Prostate gland (tissue), 2 donors: Measurements from ENCODE around the gene TET3. TPM values are rescaled to one million over a fixed set of nuclear protein-coding genes. Genes with fewer than 3 reads are reported as not detected.

Source experiments
- DNase-seq: peaks from one replicate; pipeline ENCODE4 v3.0.0-alpha.2; 2019; ENCODE audit warnings: low spot score
- H3K27ac ChIP-seq, 2 donors: fragments of 200-600 bp; sonication (generic); 2 replicates each; pipeline ENCODE4 v1.5.1; 2017 to 2019
- H3K27me3 ChIP-seq: fragments of 200-600 bp; sonication (generic); replicated peaks from 2 replicates; pipeline ENCODE4 v1.5.1; 2019; ENCODE audit not compliant: insufficient read depth
- H3K36me3 ChIP-seq, 2 donors: fragments of 200-600 bp; sonication (generic); 1 replicate in 1 of 2; 2 replicates in 1 of 2; pipeline versions ENCODE4 v1.5.1 to v1.8.1; 2017 to 2019
- H3K4me1 ChIP-seq: fragments of 200-600 bp; sonication (generic); replicated peaks from 2 replicates; pipeline ENCODE4 v1.5.1; 2019
- H3K4me3 ChIP-seq, 2 donors: fragments of 200-600 bp; sonication (generic); 2 replicates each; pipeline ENCODE4 v1.5.1; 2017 to 2019
- H3K9me3 ChIP-seq: fragments of 200-600 bp; sonication (generic); 2 replicates; pipeline ENCODE4 v1.5.1; 2017
- POLR2A ChIP-seq: fragments of 450-650 bp; IDR thresholded peaks from one replicate; pipeline ENCODE4 v1.6.1; 2016; ENCODE audit warnings: antibody characterized with exemption, mild to moderate bottlenecking
- POLR2AphosphoS5 ChIP-seq: sonication (generic); formaldehyde crosslinking; IDR thresholded peaks from one replicate; pipeline ENCODE4 v1.6.1; 2017; ENCODE audit warnings: antibody characterized with exemption
- WGBS: methylation state at CpG from one replicate; pipeline ENCODE4 v1.1.5; 2018; 5-methylcytosine and 5-hydroxymethylcytosine counted together
- intact Hi-C: fragments of 100-400 bp; cut with DNase I; formaldehyde crosslinking; loops from one replicate; pipeline ENCODE4 v1.14.2; 2022
- total RNA-seq, 2 donors: library from RNA; depleted of rRNA; stranded (reverse); fragments of >200 nt; gene quantifications; one replicate each; pipeline ENCODE4 v1.1.0, GENCODE V29; 2016
- TF ChIP-seq, protein P1 (sequence below), 4 experiments: fragments of 200-600 bp in 2 of 4; fragments of 450-650 bp in 2 of 4; sonication (generic) in 2 of 4; IDR thresholded peaks; 1 replicate in 3 of 4; 2 replicates in 1 of 4; pipeline ENCODE4 v1.5.1; 2016 to 2019; ENCODE audit warnings: antibody characterized with exemption in 4 of 4, mild to moderate bottlenecking in 2 of 4, moderate library complexity in 2 of 4

TET3 gene
- total RNA-seq, 2 donors from 2014 or later = 12.8 to 13.8 TPM

DNA sequence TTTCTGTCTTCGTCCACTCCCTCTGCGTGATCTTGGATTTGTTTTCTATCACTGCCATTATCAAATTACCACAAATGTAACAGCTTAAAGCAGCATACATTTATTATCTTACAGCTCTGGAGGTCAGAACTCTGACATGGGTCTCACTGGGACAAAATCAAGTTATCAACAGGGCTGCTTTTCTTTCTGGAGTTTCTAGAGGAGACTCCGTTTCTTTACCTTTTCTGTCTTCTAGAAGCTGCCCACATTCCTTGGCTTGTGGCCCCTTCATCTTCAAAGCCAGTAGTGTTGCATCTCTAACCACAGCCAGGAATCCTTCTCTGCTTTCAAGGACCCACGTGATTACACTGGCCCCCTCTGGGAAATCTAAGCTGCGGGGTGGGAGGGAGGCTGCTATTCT lies 21.9 kb upstream of the TET3 start:
- intact Hi-C loops = no loop called here
- Histone ChIP-seq H3K4me3 (no peak overlapping the region), H3K9me3 (no peaks in the 10 kb centered on the region), H3K27ac (no peak overlapping the region), H3K27me3 (no peaks in the 10 kb centered on the region), H3K4me1 (no peaks in the 10 kb centered on the region), H3K36me3 (no peaks in the 10 kb centered on the region)
- TF ChIP-seq POLR2AphosphoS5 (no peak), POLR2A (no peak)
- TF ChIP-seq, protein P1, sequence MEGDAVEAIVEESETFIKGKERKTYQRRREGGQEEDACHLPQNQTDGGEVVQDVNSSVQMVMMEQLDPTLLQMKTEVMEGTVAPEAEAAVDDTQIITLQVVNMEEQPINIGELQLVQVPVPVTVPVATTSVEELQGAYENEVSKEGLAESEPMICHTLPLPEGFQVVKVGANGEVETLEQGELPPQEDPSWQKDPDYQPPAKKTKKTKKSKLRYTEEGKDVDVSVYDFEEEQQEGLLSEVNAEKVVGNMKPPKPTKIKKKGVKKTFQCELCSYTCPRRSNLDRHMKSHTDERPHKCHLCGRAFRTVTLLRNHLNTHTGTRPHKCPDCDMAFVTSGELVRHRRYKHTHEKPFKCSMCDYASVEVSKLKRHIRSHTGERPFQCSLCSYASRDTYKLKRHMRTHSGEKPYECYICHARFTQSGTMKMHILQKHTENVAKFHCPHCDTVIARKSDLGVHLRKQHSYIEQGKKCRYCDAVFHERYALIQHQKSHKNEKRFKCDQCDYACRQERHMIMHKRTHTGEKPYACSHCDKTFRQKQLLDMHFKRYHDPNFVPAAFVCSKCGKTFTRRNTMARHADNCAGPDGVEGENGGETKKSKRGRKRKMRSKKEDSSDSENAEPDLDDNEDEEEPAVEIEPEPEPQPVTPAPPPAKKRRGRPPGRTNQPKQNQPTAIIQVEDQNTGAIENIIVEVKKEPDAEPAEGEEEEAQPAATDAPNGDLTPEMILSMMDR (IDR thresholded peaks at IDR 0.05) = no peak
- WGBS = 55% methylated on average over 5 of the region's 5 CpGs
- DNase-seq = no peak

DNA sequence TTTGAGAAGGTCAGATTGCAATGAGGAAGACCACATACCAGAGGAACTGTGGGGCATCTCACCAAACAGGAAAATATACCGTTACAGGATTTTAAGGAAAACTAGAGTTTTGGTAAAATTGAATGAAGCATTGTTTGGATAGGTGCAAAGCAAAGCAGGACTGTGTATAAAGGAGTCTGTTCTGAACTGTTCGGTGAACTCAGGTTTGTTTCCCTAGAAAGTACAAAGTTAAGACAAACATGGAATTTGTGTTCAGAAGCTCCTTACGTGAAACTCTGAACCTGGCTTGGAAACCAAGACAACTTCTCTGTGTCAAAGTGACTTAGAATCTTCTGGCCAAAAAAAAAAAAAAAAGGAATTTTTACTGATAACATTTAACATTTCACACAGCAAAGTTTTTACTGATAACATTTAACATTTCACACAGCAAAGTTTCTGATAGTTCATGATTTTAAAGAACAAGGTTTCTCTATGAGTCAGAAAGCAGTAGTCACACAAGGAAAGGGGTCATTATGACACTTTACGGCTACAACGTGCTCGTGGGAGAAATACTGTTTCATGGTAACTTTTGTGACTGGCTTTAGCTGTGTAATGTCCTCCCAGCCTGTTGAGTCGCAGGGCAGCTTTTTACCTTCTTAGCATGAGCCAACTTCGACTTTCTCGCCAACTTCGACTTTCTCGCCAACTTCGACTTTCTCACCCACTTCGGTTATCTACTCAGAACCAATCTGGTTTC lies 21.2 kb upstream of the TET3 start:
- no peak overlapping the region for H3K27ac ChIP-seq
- no peaks in the 10 kb centered on the region for H3K9me3 ChIP-seq
- H3K4me1 ChIP-seq = no peaks in the 10 kb centered on the region
- H3K27me3 ChIP-seq = no peaks in the 10 kb centered on the region
- TF ChIP-seq POLR2A (no peak), POLR2AphosphoS5 (no peak)
- TF ChIP-seq, protein P1 (IDR thresholded peaks at IDR 0.05) = no peak
- intact Hi-C loops = no loop called here
- no peaks in the 10 kb centered on the region for H3K36me3 ChIP-seq
- WGBS = 81% methylated on average over 13 of the region's 13 CpGs
- no peak overlapping the region for H3K4me3 ChIP-seq
- DNase-seq = no peak

DNA sequence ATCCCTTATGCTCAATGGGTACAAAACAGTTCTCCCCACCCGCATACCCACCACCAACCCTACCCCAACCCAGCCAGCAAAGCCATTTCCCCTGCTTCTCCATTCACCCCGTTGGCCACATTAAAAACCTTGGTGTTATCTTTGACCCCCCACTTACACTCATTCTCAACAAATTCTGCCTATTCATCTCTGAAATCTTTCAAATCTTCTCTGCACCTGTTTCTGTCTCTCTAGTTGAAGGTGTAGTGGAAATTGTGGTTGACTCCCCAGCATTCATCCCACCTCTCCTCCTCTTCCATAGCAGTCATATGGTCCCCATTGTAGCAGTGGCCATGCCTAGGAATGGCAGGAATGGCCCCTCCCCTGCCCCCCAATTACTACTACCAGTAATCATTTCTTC lies 20.5 kb upstream of the TET3 start:
- intact Hi-C loops = no loop called here
- Histone ChIP-seq H3K9me3 (no peaks in the 10 kb centered on the region), H3K36me3 (no peaks in the 10 kb centered on the region), H3K27me3 (no peaks in the 10 kb centered on the region), H3K27ac (no peak overlapping the region), H3K4me1 (no peaks in the 10 kb centered on the region), H3K4me3 (no peak overlapping the region)
- no peak for DNase-seq
- TF ChIP-seq, protein P1 (IDR thresholded peaks at IDR 0.05) = no peak
- no peak for TF ChIP-seq POLR2AphosphoS5
- no peak for TF ChIP-seq POLR2A
- WGBS = 96% methylated on average over 2 of the region's 2 CpGs

DNA sequence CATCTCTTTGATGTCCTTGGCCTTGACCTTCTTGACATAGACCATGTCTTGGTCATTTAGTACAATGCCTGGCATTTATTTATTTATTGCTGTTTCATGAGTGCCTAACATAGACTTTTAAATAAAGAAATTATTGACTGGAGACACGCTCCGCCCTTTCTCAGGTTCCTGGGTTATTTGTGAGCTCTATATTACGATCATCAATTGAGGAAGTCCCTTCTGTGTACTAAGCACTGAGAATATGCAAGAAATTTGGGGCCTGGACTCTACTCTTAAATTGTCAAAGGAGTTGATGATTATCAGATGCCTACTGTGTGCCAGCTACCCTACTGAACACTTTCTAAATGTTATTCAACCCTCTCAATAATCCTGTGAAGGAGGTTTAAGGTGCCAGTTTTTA lies 19.7 kb upstream of the TET3 start:
- Histone ChIP-seq H3K4me3 (no peak overlapping the region), H3K4me1 (no peaks in the 10 kb centered on the region), H3K36me3 (no peaks in the 10 kb centered on the region), H3K27me3 (no peaks in the 10 kb centered on the region), H3K27ac (no peak overlapping the region), H3K9me3 (no peaks in the 10 kb centered on the region)
- 95% methylated on average over 3 of the region's 3 CpGs for WGBS
- intact Hi-C loops = no loop called here
- DNase-seq = no peak
- TF ChIP-seq, protein P1 (IDR thresholded peaks at IDR 0.05) = no peak
- no peak for TF ChIP-seq POLR2A

DNA sequence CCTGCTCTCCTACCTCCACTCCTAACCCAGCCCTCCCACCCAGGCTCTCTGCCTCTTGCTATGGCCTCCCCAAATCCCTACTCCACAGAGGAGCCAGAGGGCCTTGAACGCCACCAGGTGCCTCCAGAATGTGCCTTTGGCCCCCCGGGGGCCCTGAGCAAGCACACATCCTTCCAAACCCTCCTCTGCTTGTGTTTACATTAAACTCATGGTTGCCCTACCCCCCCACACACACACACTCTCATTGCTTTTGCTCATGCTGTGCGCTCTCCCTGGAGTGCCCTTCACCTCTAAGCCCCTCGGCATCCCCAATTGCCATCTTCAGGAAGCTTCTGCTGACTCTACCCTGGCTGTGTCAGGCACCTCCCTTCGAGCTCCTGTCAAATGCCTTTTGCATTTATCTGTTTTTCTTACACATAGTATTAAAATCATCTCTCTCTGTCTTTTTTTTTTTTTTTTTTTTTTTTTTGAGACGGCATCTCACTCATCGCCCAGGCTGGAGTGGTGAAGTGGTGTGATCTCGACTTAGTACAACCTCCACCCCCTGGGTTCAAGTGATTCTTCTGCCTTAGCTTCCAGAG lies 16.3 kb upstream of the TET3 start:
- no peak for DNase-seq
- Histone ChIP-seq H3K4me3 (no peak overlapping the region), H3K4me1 (no peaks in the 10 kb centered on the region), H3K27ac (no peak overlapping the region), H3K27me3 (no peaks in the 10 kb centered on the region), H3K9me3 (no peaks in the 10 kb centered on the region), H3K36me3 (no peaks in the 10 kb centered on the region)
- 91% methylated on average over 8 of the region's 8 CpGs for WGBS
- TF ChIP-seq, protein P1 (IDR thresholded peaks at IDR 0.05) = no peak
- TF ChIP-seq POLR2AphosphoS5 (no peak), POLR2A (no peak)
- intact Hi-C loops = no loop called here
